Progenitor cell of endocrine pancreas (in vitro differentiated cells): ENCODE results near the gene MPDZ. TPM values are rescaled to one million over a fixed set of nuclear protein-coding genes. Genes with fewer than 3 reads are reported as not detected.

Source experiments
- DNase-seq: peaks from one replicate; pipeline ENCODE4 v3.0.0; 2021; ENCODE audit warnings: low spot score; ENCODE audit not compliant: unreplicated experiment
- H3K27ac Mint-ChIP-seq: 2 replicates; pipeline ENCODE4 v1.8.0; 2021; ENCODE audit warnings: mild to moderate bottlenecking, moderate library complexity, mixed read lengths
- H3K27me3 Mint-ChIP-seq: 2 replicates; pipeline ENCODE4 v1.8.0; 2021; ENCODE audit warnings: mixed read lengths
- H3K36me3 Mint-ChIP-seq: 2 replicates; pipeline ENCODE4 v1.8.0; 2022; ENCODE audit warnings: mixed read lengths; ENCODE audit not compliant: insufficient read depth
- H3K4me1 Mint-ChIP-seq: 2 replicates; pipeline ENCODE4 v1.8.0; 2021; ENCODE audit warnings: low read depth, mixed read lengths
- H3K4me3 Mint-ChIP-seq: 2 replicates; pipeline ENCODE4 v1.8.0; 2021; ENCODE audit warnings: low read depth, mild to moderate bottlenecking, moderate library complexity, mixed read lengths
- H3K9me3 Mint-ChIP-seq: 2 replicates; pipeline ENCODE4 v1.8.0; 2021; ENCODE audit warnings: low read depth, mixed read lengths
- total RNA-seq: library from RNA; stranded (reverse); gene quantifications from 2 replicates; pipeline ENCODE4 v1.2.1, GENCODE V29; 2021
- TF ChIP-seq, protein P1 (sequence below): fragments of 200-600 bp; sonication (generic); IDR thresholded peaks from one replicate; pipeline ENCODE4 v1.5.0; 2021; ENCODE audit warnings: antibody characterized with exemption, mild to moderate bottlenecking; ENCODE audit not compliant: unreplicated experiment

The MPDZ gene
- total RNA-seq, 1 donor from 2014 or later, result 65.1 TPM

DNA sequence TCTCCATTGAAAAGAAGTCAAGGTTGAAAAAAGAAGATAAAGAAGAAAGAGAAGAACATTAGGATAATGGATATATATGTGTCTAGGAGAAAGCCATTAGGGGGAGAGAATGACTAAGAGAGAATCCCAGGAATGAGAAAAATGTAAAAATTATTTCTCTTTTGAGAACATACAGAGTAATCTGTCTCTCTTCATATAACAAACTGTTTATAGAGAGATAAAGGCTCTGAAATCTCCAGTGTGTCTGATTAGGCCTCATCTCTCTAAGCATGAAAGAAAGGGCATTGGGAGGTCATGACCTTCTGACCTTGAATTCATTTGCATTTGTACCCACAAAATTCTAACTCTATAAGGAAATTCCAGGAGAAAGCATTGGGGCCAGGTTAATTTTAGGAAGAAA, 3.5 kb upstream of the MPDZ start:
- Mint-ChIP-seq H3K4me3 (no peak overlapping the region), H3K27me3 (no peaks in the 10 kb centered on the region), H3K36me3 (no peaks in the 10 kb centered on the region), H3K27ac (no peak overlapping the region), H3K9me3 (no peaks in the 10 kb centered on the region), H3K4me1 (peaks cover 1% of the 10 kb centered on the region)
- no peak for DNase-seq
- TF ChIP-seq, protein P1, sequence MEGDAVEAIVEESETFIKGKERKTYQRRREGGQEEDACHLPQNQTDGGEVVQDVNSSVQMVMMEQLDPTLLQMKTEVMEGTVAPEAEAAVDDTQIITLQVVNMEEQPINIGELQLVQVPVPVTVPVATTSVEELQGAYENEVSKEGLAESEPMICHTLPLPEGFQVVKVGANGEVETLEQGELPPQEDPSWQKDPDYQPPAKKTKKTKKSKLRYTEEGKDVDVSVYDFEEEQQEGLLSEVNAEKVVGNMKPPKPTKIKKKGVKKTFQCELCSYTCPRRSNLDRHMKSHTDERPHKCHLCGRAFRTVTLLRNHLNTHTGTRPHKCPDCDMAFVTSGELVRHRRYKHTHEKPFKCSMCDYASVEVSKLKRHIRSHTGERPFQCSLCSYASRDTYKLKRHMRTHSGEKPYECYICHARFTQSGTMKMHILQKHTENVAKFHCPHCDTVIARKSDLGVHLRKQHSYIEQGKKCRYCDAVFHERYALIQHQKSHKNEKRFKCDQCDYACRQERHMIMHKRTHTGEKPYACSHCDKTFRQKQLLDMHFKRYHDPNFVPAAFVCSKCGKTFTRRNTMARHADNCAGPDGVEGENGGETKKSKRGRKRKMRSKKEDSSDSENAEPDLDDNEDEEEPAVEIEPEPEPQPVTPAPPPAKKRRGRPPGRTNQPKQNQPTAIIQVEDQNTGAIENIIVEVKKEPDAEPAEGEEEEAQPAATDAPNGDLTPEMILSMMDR, result no peak

DNA sequence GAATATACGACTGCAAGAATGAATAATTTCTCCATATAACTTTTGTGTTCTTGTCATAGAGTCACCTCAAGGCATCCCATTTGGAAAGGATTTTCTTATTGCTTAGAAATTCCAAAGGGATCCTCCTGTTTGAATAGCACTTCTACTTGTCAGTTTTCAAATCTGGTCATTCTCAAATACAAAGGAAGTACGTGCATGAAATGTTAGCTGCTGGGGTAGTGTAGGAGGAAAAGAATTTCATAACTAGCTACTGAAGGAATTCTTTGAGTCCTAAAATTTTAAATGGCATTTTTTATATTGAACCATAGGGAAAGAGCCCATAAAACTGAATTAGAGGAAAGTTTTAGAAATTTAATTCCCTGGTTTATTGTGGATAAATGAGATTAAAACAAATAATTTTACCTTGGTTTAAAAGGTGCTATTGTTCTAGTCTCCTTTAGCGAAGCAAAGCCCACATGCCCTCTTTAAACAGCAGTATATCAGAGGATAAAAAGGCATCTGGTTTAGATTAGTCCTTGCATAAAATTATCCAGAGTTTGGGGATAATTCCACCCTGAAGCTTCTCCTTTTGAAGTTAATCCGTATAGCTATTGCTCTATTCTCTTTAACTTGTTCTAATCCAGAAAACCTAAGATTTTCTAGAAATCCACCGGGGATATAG, 2.0 kb upstream of the MPDZ start:
- Mint-ChIP-seq H3K9me3 (no peaks in the 10 kb centered on the region), H3K36me3 (no peaks in the 10 kb centered on the region), H3K27me3 (no peaks in the 10 kb centered on the region), H3K4me3 (no peak overlapping the region), H3K4me1 (peaks cover 7% of the 10 kb centered on the region), H3K27ac (no peak overlapping the region)
- no peak for DNase-seq
- TF ChIP-seq, protein P1, result no peak

DNA sequence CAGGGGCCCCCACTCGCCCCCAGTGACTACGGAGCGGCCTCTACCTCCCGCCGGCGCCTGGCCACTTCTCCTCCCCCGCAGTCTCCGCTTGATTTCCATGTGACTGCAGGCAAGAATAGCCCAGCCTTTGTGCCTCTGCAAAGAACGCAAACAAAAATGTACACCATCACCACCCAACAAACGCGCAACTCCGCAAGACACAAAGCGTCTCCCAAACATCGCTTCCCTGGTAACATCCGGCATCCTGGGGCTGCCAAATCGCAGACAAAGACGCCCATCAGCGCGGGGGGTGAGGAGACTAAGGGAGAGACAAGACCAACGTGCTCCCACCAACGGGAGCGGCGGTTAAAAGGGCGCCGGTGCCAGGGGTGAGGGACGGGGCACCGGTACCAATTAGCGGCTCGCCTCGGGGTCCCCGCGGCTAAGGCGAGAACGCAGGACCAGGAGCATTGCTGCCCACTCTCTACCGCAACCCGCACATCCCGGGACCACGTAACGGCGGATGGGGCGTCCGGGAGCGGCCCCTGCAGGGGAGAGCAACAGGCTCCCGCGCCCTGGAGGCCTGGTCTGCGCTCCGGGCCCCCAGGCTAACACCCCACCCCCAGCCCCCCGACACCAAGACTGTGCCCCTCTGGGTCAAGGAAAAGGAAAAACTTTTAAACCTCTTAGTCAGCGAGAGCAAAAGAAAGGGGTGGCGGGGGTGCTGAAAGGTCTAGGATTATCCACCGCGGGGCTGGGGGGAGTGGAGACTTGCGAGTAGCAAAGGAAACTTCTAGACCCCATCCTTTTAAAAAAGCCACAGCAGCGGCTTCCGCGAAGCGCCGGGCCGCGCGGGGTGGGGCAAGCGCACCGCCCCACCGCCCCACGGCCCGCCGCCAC, 885 bp downstream of the MPDZ start:
- TF ChIP-seq, protein P1, result peak; percentile 23
- H3K36me3 Mint-ChIP-seq, result no peaks in the 10 kb centered on the region
- no peaks in the 10 kb centered on the region for H3K9me3 Mint-ChIP-seq
- no peaks in the 10 kb centered on the region for H3K27me3 Mint-ChIP-seq
- H3K27ac Mint-ChIP-seq, result peak overlapping the region; percentile 99
- H3K4me3 Mint-ChIP-seq, result peak overlapping the region; percentile 98
- DNase-seq, result peak; percentile 38
- H3K4me1 Mint-ChIP-seq, result peaks cover 10% of the 10 kb centered on the region

DNA sequence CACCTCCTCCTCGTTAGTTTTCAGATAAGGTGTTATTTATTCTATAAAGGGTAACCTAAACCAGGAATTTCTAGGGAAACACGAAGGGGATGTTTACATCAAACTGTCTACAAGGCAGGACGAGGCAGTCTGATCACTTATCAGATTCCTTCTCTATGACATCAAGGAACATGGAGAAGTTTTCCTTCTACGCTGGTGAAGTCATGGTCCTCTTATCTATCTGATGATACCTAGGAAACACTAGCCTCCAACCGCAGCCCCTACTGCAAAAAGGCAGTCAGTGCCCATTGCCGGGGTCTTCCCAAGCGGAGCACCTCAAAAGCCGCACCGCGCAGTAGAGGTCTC, 1.5 kb downstream of the MPDZ start:
- DNase-seq, result peak; percentile 20
- H3K27me3 Mint-ChIP-seq, result no peaks in the 10 kb centered on the region
- H3K27ac Mint-ChIP-seq, result peak overlapping the region; percentile 99
- H3K9me3 Mint-ChIP-seq, result no peaks in the 10 kb centered on the region
- TF ChIP-seq, protein P1, result no peak
- peak overlapping the region; percentile 98 for H3K4me3 Mint-ChIP-seq
- H3K36me3 Mint-ChIP-seq, result no peaks in the 10 kb centered on the region
- peaks cover 10% of the 10 kb centered on the region for H3K4me1 Mint-ChIP-seq

DNA sequence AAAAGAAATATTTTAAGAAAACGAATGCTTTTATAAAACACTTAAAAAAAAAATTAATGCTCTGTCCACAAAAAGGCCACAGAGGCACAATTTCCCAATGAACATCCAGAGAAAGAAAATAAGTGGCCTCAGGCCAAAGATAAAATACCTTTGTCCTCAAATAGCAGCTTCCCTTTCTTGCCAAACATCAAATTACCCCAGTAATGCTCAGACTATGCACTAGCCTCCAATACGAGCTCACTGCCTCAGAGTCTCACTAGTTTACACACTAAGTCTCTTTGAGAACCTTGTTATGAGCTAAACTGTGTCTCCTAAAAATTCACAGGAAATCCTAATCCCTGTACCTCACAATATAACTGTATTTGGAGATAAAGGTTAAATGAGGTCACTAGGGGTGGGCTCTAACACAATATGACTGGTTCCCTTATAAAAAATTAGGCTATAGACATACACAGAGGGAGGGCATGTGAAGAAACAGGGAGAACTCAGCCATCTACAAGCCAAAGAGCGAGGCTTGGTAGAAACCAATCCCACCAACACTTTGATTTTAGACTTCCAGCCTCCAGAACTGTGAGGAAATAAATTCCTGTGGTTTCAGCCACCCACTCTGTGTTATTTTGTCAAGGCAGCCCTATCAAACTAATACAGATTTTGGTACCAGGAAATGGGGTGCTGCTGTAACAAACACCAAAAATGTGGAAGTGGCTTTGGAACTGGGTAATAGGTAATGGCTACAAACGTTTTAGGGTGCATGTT, 4.4 kb downstream of the MPDZ start:
- Mint-ChIP-seq H3K36me3 (no peaks in the 10 kb centered on the region), H3K27me3 (no peaks in the 10 kb centered on the region), H3K27ac (no peak overlapping the region), H3K9me3 (no peaks in the 10 kb centered on the region), H3K4me1 (peaks cover 10% of the 10 kb centered on the region), H3K4me3 (no peak overlapping the region)
- DNase-seq, result no peak
- TF ChIP-seq, protein P1, result no peak
